Adipocyte (in vitro differentiated cells): ENCODE results near the gene EIF6.

ENCODE experiments used
- DNase-seq: peaks from one replicate; pipeline ENCODE4 v3.0.0-alpha.2; 2015; ENCODE audit warnings: low read depth
- H3K27me3 ChIP-seq: replicated peaks from 2 replicates; pipeline ENCODE4 v1.7.0; 2013; ENCODE audit warnings: mild to moderate bottlenecking, low read length, moderate library complexity; ENCODE audit not compliant: control insufficient read depth, insufficient read depth
- H3K36me3 ChIP-seq: 2 replicates; pipeline ENCODE4 v1.7.0; 2013; ENCODE audit warnings: low read length, mild to moderate bottlenecking, moderate library complexity; ENCODE audit not compliant: control insufficient read depth, insufficient read depth, severe bottlenecking
- H3K4me1 ChIP-seq: 2 replicates; pipeline ENCODE4 v1.7.0; 2013; ENCODE audit warnings: mild to moderate bottlenecking, low read length, moderate library complexity; ENCODE audit not compliant: control insufficient read depth, insufficient read depth
- H3K4me3 ChIP-seq: 2 replicates; pipeline ENCODE4 v1.7.0; 2013; ENCODE audit warnings: mild to moderate bottlenecking, low read length, moderate library complexity
- H3K9ac ChIP-seq: 2 replicates; pipeline ENCODE4 v1.7.0; 2013; ENCODE audit warnings: mild to moderate bottlenecking, low read length, moderate library complexity
- H3K9me3 ChIP-seq: 2 replicates; pipeline ENCODE4 v1.7.0; 2013; ENCODE audit warnings: mild to moderate bottlenecking, low read length, moderate library complexity; ENCODE audit not compliant: control insufficient read depth

EIF6 gene

DNA sequence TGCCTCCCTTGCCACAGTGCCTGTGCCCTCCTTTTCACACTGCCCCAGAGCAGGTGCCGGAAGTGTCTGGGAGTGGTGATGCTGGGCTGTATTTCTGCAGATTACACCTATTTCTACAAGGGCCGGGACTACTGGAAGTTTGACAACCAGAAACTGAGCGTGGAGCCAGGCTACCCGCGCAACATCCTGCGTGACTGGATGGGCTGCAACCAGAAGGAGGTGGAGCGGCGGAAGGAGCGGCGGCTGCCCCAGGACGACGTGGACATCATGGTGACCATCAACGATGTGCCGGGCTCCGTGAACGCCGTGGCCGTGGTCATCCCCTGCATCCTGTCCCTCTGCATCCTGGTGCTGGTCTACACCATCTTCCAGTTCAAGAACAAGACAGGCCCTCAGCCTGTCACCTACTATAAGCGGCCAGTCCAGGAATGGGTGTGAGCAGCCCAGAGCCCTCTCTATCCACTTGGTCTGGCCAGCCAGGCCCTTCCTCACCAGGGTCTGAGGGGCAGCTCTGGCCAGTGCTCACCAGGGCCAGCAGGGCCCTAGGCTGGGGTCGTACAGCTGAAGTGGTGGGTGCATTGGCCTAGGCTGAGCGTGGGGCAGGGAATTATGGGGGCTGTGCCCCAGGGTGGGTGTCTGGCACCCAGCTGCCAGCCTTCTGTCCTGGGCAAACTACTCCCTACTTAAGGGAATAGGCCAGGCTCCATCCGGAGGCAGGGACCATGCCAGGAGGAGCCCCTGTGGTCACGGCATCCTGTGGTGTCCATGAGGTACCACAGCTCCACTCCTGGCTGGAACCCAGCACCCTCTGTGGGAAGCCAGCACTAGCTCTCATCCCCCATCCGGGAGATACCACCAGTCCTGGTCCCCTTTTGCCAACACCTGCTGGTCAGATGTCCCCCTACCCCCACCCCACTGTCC lies 10.1 kb downstream of the EIF6 start:
- peaks cover 28% of the 10 kb centered on the region for H3K36me3 ChIP-seq
- H3K9ac ChIP-seq = no peak overlapping the region
- DNase-seq = no peak
- no peaks in the 10 kb centered on the region for H3K27me3 ChIP-seq
- peaks cover 53% of the 10 kb centered on the region for H3K4me1 ChIP-seq
- H3K9me3 ChIP-seq = no peaks in the 10 kb centered on the region
- no peak overlapping the region for H3K4me3 ChIP-seq

- H3K27me3 ChIP-seq = no peaks in the 10 kb centered on the region
- H3K4me3 ChIP-seq = no peak overlapping the region
- H3K36me3 ChIP-seq = peaks cover 20% of the 10 kb centered on the region
- H3K4me1 ChIP-seq = peaks cover 54% of the 10 kb centered on the region
- H3K9me3 ChIP-seq = no peaks in the 10 kb centered on the region
- no peak overlapping the region for H3K9ac ChIP-seq
- no peak for DNase-seq
Observed at GRCh38 chr20:35273449-35274171, 11.0 kb downstream of the EIF6 start.

DNA sequence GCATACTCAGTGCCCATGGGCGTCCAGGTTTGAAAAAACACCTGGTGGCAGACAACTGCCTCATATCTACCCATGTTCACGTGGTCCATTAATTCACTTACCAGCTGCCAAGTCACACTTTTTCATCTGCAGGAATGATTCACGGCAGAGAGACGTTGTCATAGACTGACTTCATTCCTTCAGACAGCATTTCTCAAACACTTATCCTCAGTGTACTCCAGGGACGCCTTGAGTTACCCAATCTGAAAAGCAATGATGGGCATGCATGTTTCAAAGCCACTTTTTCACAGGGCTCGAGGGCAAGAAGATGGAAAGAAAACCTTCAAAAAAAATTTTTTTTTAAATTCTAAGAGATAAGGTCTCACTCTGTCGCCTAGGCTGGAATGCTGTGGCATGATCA lies 12.7 kb downstream of the EIF6 start:
- Histone ChIP-seq H3K27me3 (no peaks in the 10 kb centered on the region), H3K4me3 (no peak overlapping the region), H3K9ac (peak overlapping the region; percentile 2), H3K9me3 (no peaks in the 10 kb centered on the region), H3K36me3 (peaks cover 26% of the 10 kb centered on the region), H3K4me1 (peaks cover 50% of the 10 kb centered on the region)
- peak; percentile 24 for DNase-seq

- Histone ChIP-seq H3K9me3 (no peaks in the 10 kb centered on the region), H3K4me1 (peaks cover 43% of the 10 kb centered on the region), H3K9ac (no peak overlapping the region), H3K4me3 (no peak overlapping the region), H3K36me3 (peaks cover 32% of the 10 kb centered on the region), H3K27me3 (no peaks in the 10 kb centered on the region)
- no peak for DNase-seq
Observed at GRCh38 chr20:35271073-35271882, 13.3 kb downstream of the EIF6 start.

DNA sequence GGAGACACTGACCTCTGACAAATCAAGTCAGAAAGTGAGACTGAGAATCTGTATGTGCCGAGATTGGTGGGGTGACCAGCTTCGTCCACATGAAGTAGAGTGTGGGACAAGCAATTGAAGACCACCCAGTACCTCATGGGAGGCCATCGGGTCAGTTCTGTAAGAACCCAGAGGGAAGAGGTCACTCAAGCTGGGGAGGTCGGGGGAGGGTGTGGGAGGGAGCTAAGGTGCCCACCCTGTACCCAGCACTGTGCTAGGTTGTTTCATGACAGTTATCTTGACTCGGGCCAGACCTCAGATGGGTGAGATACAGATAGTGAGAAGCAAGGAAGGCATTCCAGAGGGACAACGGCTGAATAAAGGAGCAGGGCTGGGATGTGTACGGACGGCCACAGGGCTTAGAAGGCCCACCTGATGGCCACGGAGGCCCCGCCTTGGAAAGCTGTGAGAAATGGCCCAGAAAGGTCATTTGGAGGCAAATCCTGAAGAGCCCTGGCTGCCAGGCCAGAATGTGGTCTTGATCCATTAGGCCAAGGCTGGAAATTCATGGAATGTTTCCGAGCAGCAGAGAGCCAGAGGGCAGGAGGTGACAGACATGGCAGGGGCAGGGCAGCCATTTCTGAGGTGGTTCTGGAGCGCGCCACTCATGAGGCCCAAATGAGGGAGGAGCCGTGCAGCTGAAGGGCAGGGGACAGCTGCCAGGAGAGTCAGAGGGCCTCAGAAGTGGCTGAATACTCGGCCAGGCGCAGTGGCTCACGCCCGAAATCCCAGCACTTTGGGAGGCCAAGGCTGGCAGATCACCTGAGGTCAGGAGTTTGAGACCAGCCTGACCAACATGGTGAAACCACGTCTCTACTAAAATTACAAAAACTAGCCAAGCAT lies 14.3 kb downstream of the EIF6 start:
- Histone ChIP-seq H3K36me3 (peaks cover 22% of the 10 kb centered on the region), H3K4me1 (peaks cover 33% of the 10 kb centered on the region), H3K9me3 (no peaks in the 10 kb centered on the region), H3K27me3 (no peaks in the 10 kb centered on the region), H3K4me3 (no peak overlapping the region), H3K9ac (no peak overlapping the region)
- DNase-seq = no peak

GRCh38 chr20:35269055-35269781 lies 15.4 kb downstream of the EIF6 start:
- peak; percentile 79 for DNase-seq
- H3K36me3 ChIP-seq = peaks cover 21% of the 10 kb centered on the region
- no peak overlapping the region for H3K9ac ChIP-seq
- no peaks in the 10 kb centered on the region for H3K9me3 ChIP-seq
- H3K4me1 ChIP-seq = peaks cover 33% of the 10 kb centered on the region
- H3K4me3 ChIP-seq = no peak overlapping the region
- H3K27me3 ChIP-seq = no peaks in the 10 kb centered on the region

GRCh38 chr20:35267092-35267491 lies 17.5 kb downstream of the EIF6 start:
- H3K4me1 ChIP-seq = peaks cover 21% of the 10 kb centered on the region
- DNase-seq = no peak
- no peak overlapping the region for H3K9ac ChIP-seq
- H3K4me3 ChIP-seq = no peak overlapping the region
- H3K9me3 ChIP-seq = no peaks in the 10 kb centered on the region
- H3K36me3 ChIP-seq = peaks cover 18% of the 10 kb centered on the region
- no peaks in the 10 kb centered on the region for H3K27me3 ChIP-seq

DNA sequence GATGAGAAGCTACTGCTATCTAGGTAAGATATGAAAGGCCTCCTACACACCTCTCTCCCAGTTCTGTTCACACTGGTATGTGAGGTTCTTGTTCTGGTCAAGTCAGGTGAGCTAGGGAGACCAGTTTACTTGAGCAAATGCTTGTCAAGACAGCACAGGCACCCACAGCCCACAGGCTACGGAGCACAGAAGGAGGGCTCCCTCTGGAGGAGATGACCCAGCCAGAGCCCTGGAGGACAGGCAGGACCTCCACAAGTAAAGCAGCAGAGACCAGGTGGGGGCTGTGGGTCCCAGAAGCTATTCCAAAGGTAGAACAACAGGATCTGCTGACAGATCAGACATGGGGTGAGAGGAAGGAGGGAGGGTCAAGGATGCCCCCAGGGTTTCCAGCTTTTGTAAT lies 19.8 kb downstream of the EIF6 start:
- Histone ChIP-seq H3K27me3 (no peaks in the 10 kb centered on the region), H3K9ac (no peak overlapping the region), H3K36me3 (peaks cover 18% of the 10 kb centered on the region), H3K9me3 (no peaks in the 10 kb centered on the region), H3K4me1 (peaks cover 10% of the 10 kb centered on the region), H3K4me3 (no peak overlapping the region)
- DNase-seq = no peak

DNA sequence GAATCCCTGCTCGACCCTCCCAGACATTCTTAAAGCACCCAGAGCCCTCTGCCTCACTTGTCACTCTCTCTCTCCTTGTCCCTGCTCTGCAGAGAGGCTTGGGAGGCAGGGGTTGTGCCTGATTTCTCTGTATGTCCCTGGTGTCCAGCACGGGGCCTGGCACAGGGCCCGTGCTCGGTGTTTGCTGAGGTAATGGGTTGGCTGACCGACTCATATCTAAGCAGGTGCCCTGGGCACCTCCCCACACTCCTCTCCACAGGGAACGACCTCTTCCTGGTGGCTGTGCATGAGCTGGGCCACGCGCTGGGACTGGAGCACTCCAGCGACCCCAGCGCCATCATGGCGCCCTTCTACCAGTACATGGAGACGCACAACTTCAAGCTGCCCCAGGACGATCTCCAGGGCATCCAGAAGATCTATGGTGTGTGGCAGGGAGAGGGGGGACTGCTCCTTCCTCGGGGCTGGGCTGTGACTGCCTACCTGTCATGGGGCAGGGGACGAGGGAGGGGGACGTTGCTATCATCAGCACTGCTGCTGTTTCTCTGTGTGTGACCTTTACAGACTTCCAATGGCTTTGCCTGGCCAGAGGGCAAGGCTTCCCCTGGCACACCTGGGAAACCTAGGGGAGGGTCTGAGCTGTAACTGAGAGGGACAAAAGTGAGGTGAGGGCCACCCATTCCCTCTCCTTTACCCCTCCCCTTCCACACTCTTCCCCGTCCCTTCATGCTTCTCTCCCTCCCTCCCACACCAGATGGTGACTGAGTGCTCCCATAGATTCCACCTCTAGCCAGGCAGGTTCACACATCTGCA lies 20.8 kb downstream of the EIF6 start:
- H3K27me3 ChIP-seq = no peaks in the 10 kb centered on the region
- no peak for DNase-seq
- peaks cover 18% of the 10 kb centered on the region for H3K36me3 ChIP-seq
- no peaks in the 10 kb centered on the region for H3K9me3 ChIP-seq
- peaks cover 8% of the 10 kb centered on the region for H3K4me1 ChIP-seq
- no peak overlapping the region for H3K9ac ChIP-seq
- no peak overlapping the region for H3K4me3 ChIP-seq
